Measurements from ENCODE around the gene CWF19L1. TPM values are rescaled to one million over a fixed set of nuclear protein-coding genes. Genes with fewer than 3 reads are reported as not detected.
A peak's percentile ranks its signal among the peaks of the same experiment; 100 is the strongest.

The CWF19L1 gene
- total RNA-seq, 6 experiments from 2014 or later = 7.7 to 10.7 (median 8.4) TPM

DNA sequence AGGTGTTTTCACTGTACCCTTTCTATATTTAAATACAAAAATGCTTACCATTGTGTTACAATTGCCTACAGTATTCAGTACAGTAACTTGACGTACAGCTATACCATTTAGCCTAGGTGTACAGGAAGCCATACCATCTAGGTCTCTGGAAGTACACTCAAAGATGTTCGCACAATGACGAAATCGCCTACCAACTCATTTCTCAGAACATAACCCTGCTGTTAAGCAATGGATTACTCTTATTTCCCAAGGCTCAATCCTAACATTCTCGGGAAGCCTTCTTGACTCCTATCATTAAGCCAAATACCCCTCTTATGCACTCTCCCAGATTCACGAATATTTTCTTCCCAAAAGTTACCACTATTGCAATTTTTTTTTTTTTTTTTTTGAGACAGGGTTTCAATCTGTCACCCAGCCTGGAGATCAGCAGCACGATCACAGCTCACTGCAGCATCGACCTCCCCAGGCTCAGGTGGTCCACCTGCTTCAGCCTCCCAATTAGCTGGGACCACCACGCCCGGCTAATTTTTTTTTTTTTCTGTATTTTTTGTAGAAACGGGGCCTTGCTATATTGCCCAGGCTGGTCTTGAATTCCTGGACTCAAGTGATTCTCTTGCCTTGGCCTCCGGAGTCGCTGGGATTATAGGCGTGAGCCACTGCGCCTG is 1.5 kb downstream of the CWF19L1 start:
- H3K36me3 ChIP-seq = no peaks in the 10 kb centered on the region
- H3K4me1 ChIP-seq = peaks cover 0 to 9% (median 3%) of the 10 kb centered on the region in 4 donors
- H3K27ac ChIP-seq = no peak overlapping the region

DNA sequence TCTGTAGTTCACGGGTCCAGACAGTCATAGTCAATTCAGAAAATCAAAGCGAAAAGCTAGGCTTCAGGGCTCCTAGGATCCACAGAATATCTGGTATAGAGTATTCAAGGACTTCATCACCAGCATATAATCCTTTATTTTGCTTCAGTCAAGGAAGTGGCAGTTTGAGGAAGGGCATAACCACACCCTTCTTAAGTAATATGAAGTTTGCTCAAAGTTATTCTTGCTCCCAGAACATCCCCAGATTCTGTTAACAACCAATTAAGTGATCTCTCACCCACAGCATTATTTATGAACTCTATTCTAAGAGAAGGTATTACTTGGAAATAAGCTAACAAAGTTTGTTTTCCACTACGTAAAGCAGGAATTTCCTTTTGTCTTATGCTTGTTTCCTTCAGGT is 13.2 kb downstream of the CWF19L1 start:
- Histone ChIP-seq H3K27me3 (no peaks in the 10 kb centered on the region), H3K36me3 (peaks cover 0 to 55% (median 24%) of the 10 kb centered on the region in 4 donors), H3K4me3 (no peak overlapping the region), H3K9me3 (no peaks in the 10 kb centered on the region), H3K27ac (no peak overlapping the region), H3K4me1 (no peaks in the 10 kb centered on the region)
- TF ChIP-seq POLR2A (IDR thresholded peaks at IDR 0.05) = no peak
- TF ChIP-seq, protein P1, sequence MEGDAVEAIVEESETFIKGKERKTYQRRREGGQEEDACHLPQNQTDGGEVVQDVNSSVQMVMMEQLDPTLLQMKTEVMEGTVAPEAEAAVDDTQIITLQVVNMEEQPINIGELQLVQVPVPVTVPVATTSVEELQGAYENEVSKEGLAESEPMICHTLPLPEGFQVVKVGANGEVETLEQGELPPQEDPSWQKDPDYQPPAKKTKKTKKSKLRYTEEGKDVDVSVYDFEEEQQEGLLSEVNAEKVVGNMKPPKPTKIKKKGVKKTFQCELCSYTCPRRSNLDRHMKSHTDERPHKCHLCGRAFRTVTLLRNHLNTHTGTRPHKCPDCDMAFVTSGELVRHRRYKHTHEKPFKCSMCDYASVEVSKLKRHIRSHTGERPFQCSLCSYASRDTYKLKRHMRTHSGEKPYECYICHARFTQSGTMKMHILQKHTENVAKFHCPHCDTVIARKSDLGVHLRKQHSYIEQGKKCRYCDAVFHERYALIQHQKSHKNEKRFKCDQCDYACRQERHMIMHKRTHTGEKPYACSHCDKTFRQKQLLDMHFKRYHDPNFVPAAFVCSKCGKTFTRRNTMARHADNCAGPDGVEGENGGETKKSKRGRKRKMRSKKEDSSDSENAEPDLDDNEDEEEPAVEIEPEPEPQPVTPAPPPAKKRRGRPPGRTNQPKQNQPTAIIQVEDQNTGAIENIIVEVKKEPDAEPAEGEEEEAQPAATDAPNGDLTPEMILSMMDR (IDR thresholded peaks at IDR 0.05) = no peak
- WGBS (ENCODE audit: insufficient coverage, low coverage, low lambda C conversion rate, missing lambda C conversion rate) = 96% methylated on average over 2 of the region's 3 CpGs
- ATAC-seq (no peak), DNase-seq (no peak)
- intact Hi-C loops (cut with DNase I) = no loop called here

More for the DNA sequence above, 1.5 kb downstream of the CWF19L1 start:
- intact Hi-C loops (cut with DNase I) = loop anchor here in 1 of 2 donors (5.0 kb wide), 1 partner anchor 69 kb away; no protein-coding TSS in a partner anchor
- DNase-seq (no peak), ATAC-seq (no peak)
- no peaks in the 10 kb centered on the region for H3K9me3 ChIP-seq
- TF ChIP-seq POLR2A (IDR thresholded peaks at IDR 0.05) = no peak
- TF ChIP-seq, protein P1 (IDR thresholded peaks at IDR 0.05) = no peak
- 92% methylated on average over 14 of the region's 15 CpGs for WGBS (ENCODE audit: insufficient coverage, low coverage, low lambda C conversion rate, missing lambda C conversion rate)
- no peaks in the 10 kb centered on the region for H3K27me3 ChIP-seq
- peak overlapping the region in 1 of 3 donors; percentile 86 for H3K4me3 ChIP-seq

DNA sequence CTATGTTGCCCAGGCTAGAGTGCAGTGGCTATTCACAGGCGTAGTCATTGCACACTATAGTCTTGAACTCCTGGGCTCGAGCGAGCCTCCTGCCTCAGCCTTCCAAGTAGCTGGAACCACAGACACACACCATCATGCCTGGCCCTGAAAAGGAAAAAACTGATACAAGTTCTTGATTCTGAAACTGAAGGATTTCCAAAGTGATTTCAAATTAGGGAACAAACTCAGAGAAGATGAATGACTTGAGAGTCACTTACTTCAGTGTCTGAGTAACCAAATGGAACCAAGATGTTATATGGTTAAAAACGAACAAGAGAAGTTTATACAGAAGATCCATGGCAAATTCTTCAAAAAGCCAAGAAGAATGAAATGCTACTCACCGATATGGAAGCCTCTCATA is 14.4 kb downstream of the CWF19L1 start:
- Histone ChIP-seq H3K27ac (no peak overlapping the region), H3K36me3 (peaks cover 0 to 53% (median 24%) of the 10 kb centered on the region in 4 donors), H3K9me3 (no peaks in the 10 kb centered on the region), H3K27me3 (no peaks in the 10 kb centered on the region), H3K4me3 (no peak overlapping the region), H3K4me1 (no peaks in the 10 kb centered on the region)
- intact Hi-C loops (cut with DNase I) = no loop called here
- 89% methylated on average over 5 of the region's 5 CpGs for WGBS (ENCODE audit: insufficient coverage, low coverage, low lambda C conversion rate, missing lambda C conversion rate)
- no peak for DNase-seq
- TF ChIP-seq, protein P1 (IDR thresholded peaks at IDR 0.05) = no peak
- TF ChIP-seq POLR2A (IDR thresholded peaks at IDR 0.05) = no peak
- no peak for ATAC-seq

DNA sequence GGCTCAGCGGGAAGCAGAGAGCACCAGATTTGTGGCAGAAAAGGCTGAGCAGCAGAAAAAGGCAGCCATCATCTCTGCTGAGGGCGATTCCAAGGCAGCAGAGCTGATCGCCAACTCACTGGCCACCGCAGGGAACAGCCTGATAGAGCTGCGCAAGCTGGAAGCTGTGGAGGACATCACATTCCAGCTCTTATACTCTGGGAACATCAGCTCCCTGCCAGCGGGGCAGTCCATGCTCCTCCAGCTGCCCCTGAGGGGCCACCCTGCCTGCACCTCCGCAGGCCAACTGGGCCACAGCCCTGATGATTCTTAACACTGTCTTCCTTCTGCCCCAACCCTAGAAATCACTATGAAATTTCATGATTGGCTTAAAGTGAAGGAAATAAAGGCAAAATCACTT is 18.6 kb downstream of the CWF19L1 start:
- H3K27me3 ChIP-seq = no peaks in the 10 kb centered on the region
- H3K4me3 ChIP-seq = no peak overlapping the region
- no peak overlapping the region for H3K27ac ChIP-seq
- intact Hi-C loops (cut with DNase I) = no loop called here
- no peak for DNase-seq
- H3K4me1 ChIP-seq = no peaks in the 10 kb centered on the region
- no peak for TF ChIP-seq POLR2A (IDR thresholded peaks at IDR 0.05)
- TF ChIP-seq, protein P1 (IDR thresholded peaks at IDR 0.05) = no peak
- no peaks in the 10 kb centered on the region for H3K9me3 ChIP-seq
- no peak for ATAC-seq
- H3K36me3 ChIP-seq = peaks cover 0 to 73% (median 20%) of the 10 kb centered on the region in 4 donors
- WGBS (ENCODE audit: insufficient coverage, low coverage, low lambda C conversion rate, missing lambda C conversion rate) = 100% methylated on average over 1 of the region's 7 CpGs
